ENCODE measurements around the gene PPM1F. TPM values are rescaled to one million over a fixed set of nuclear protein-coding genes. Genes with fewer than 3 reads are reported as not detected.
"Not testable (repeated sequence)": the region's sequence is repeated elsewhere in the genome, so short reads cannot be mapped to it uniquely, and the experiment has no call there.

PPM1F gene
- polyA plus RNA-seq, 1 donor from 2014 or later: 28.3 TPM

- H3K36me3 ChIP-seq (ENCODE audit: insufficient read depth, low read length): no peaks in the 10 kb centered on the region
- no peaks in the 10 kb centered on the region for H3K79me2 ChIP-seq (replicated peaks; ENCODE audit: insufficient read depth, low read length)
- H2AFZ ChIP-seq (ENCODE audit: low read depth, low read length): no peak overlapping the region
- no peaks in the 10 kb centered on the region for H3K9me3 ChIP-seq (ENCODE audit: low read length)
- H3F3A ChIP-seq (ENCODE audit: insufficient read depth, low read length, poor library complexity, severe bottlenecking): no peaks in the 10 kb centered on the region
- no peak overlapping the region for H3K4me3 ChIP-seq (ENCODE audit: low read length)
- no peaks in the 10 kb centered on the region for H3K27me3 ChIP-seq (ENCODE audit: insufficient read depth, low read depth, low read length)
- no peak overlapping the region for H3K27ac ChIP-seq (ENCODE audit: low read length)
- no peaks in the 10 kb centered on the region for H4K20me1 ChIP-seq (ENCODE audit: insufficient read depth)
- no peak overlapping the region for H3K4me2 ChIP-seq (ENCODE audit: low read length)
- H3K9me2 ChIP-seq (ENCODE audit: insufficient read depth, low read length): no peaks in the 10 kb centered on the region
- TF ChIP-seq EZH2 (IDR thresholded peaks at IDR 0.05; ENCODE audit: borderline replicate concordance, insufficient read depth, low read length, poor library complexity, severe bottlenecking) (no peak), TAF1 (IDR thresholded peaks at IDR 0.05; ENCODE audit: low read depth) (no peak), POLR2AphosphoS5 (IDR thresholded peaks at IDR 0.05) (no peak), SMC3 (conservative IDR thresholded peaks at IDR 0.05; ENCODE audit: poor library complexity) (no peak)
- TF ChIP-seq, protein P1, sequence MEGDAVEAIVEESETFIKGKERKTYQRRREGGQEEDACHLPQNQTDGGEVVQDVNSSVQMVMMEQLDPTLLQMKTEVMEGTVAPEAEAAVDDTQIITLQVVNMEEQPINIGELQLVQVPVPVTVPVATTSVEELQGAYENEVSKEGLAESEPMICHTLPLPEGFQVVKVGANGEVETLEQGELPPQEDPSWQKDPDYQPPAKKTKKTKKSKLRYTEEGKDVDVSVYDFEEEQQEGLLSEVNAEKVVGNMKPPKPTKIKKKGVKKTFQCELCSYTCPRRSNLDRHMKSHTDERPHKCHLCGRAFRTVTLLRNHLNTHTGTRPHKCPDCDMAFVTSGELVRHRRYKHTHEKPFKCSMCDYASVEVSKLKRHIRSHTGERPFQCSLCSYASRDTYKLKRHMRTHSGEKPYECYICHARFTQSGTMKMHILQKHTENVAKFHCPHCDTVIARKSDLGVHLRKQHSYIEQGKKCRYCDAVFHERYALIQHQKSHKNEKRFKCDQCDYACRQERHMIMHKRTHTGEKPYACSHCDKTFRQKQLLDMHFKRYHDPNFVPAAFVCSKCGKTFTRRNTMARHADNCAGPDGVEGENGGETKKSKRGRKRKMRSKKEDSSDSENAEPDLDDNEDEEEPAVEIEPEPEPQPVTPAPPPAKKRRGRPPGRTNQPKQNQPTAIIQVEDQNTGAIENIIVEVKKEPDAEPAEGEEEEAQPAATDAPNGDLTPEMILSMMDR (IDR thresholded peaks at IDR 0.05; ENCODE audit: poor library complexity, severe bottlenecking): no peak
- no peak overlapping the region for H3K9ac ChIP-seq (ENCODE audit: low read length)
These were observed 79.0 kb downstream of the PPM1F start for GRCh38 chr22:21873619-21874018.

- not testable (repeated sequence) for H4K20me1 ChIP-seq (ENCODE audit: insufficient read depth); H3K36me3 ChIP-seq (ENCODE audit: insufficient read depth, low read length); H3K79me2 ChIP-seq (replicated peaks; ENCODE audit: insufficient read depth, low read length); H3K4me3 ChIP-seq (ENCODE audit: low read length); H3K4me2 ChIP-seq (ENCODE audit: low read length); H2AFZ ChIP-seq (ENCODE audit: low read depth, low read length); H3K9me3 ChIP-seq (ENCODE audit: low read length); H3K9me2 ChIP-seq (ENCODE audit: insufficient read depth, low read length); H3K27me3 ChIP-seq (ENCODE audit: insufficient read depth, low read depth, low read length); H3F3A ChIP-seq (ENCODE audit: insufficient read depth, low read length, poor library complexity, severe bottlenecking); H3K9ac ChIP-seq (ENCODE audit: low read length); H3K27ac ChIP-seq (ENCODE audit: low read length)
These were observed 79.9 kb downstream of the PPM1F start for GRCh38 chr22:21872741-21873140.

Other genes with a start within 250 kb of the PPM1F start
- 38.0 and 45.2 TPM in 2 replicates for gene YPEL1, start 217.1 kb downstream of the PPM1F start, polyA plus RNA-seq
- gene MAPK1, start 85.2 kb downstream of the PPM1F start, polyA plus RNA-seq: 43.3 and 49.5 TPM in 2 replicates
- gene TOP3B, start 29.9 kb upstream of the PPM1F start, polyA plus RNA-seq: 33.7 and 37.9 TPM in 2 replicates

Measured in neural cell (in vitro differentiated cells).